ENCODE measurements around the gene TUBE1.
"Not testable (repeated sequence)": the region's sequence is repeated elsewhere in the genome, so short reads cannot be mapped to it uniquely, and the experiment has no call there.

TUBE1 gene

GRCh38 chr6:112054001-112054400 lies 33.3 kb downstream of the TUBE1 start, which contains the start of gene CCN6:
TSS of gene CCN6 (plus strand) at chr6:112054104. CDS start at chr6:112054358, 254 bp downstream.
- Histone ChIP-seq H3K27ac (no peak within 1 kb of the TSS), H3K4me1 (peaks cover 0 to 8% (median 0%) of the 10 kb centered on the region in 10 experiments; a peak in 3 of 20 replicates), H3K27me3 (no peaks in the 10 kb centered on the region), H3K4me3 (no peak within 1 kb of the TSS), H3K4me2 (no peak within 1 kb of the TSS), H3K36me3 (no peaks in the 10 kb centered on the region), H3K9ac (no peak within 1 kb of the TSS), H4K20me1 (no peaks in the 10 kb centered on the region), H3K9me3 (replicated peaks in 1 of 11) (peaks cover 0 to 8% (median 0%) of the 10 kb centered on the region in 11 experiments; a peak in 3 of 22 replicates)
- TF ChIP-seq Cebpa-rat (IDR thresholded peaks at IDR 0.05): no peak

- H3K9me3 ChIP-seq (replicated peaks in 1 of 11); H3K9ac ChIP-seq; H3K36me3 ChIP-seq; H3K27me3 ChIP-seq; H3K4me2 ChIP-seq; H3K27ac ChIP-seq; H3K4me3 ChIP-seq; H4K20me1 ChIP-seq; H3K4me1 ChIP-seq: not testable (repeated sequence)
Measured at GRCh38 chr6:112051251-112051740, 36.0 kb downstream of the TUBE1 start.

- peaks cover 0 to 8% (median 6%) of the 10 kb centered on the region in 11 experiments; a peak in 3 of 22 replicates for H3K9me3 ChIP-seq (replicated peaks in 1 of 11)
- no peak for TF ChIP-seq Cebpa-rat (IDR thresholded peaks at IDR 0.05)
Measured at GRCh38 chr6:112050429-112050828, 36.9 kb downstream of the TUBE1 start.

GRCh38 chr6:112049996-112050395 lies 37.3 kb downstream of the TUBE1 start:
- Histone ChIP-seq H3K9me3 (replicated peaks in 1 of 11) (peaks cover 0 to 8% (median 6%) of the 10 kb centered on the region in 11 experiments; a peak in 3 of 22 replicates), H4K20me1 (no peaks in the 10 kb centered on the region), H3K27me3 (no peaks in the 10 kb centered on the region), H3K4me1 (no peaks in the 10 kb centered on the region; a peak in 1 of 20 replicates), H3K9ac (no peak overlapping the region), H3K36me3 (no peaks in the 10 kb centered on the region), H3K27ac (no peak overlapping the region), H3K4me3 (no peak overlapping the region), H3K4me2 (no peak overlapping the region)
- TF ChIP-seq Cebpa-rat (IDR thresholded peaks at IDR 0.05): no peak

More at GRCh38 chr6:112050429-112050828, 36.9 kb downstream of the TUBE1 start:
- no peak overlapping the region for H3K27ac ChIP-seq
- no peaks in the 10 kb centered on the region for H3K36me3 ChIP-seq
- no peaks in the 10 kb centered on the region for H3K27me3 ChIP-seq
- H3K4me1 ChIP-seq: no peaks in the 10 kb centered on the region; a peak in 1 of 20 replicates
- no peak overlapping the region for H3K4me3 ChIP-seq
- no peak overlapping the region for H3K4me2 ChIP-seq
- H4K20me1 ChIP-seq: no peaks in the 10 kb centered on the region
- H3K9ac ChIP-seq: no peak overlapping the region

- H4K20me1 ChIP-seq: no peaks in the 10 kb centered on the region
- H3K9ac ChIP-seq: no peak overlapping the region
- H3K4me2 ChIP-seq: no peak overlapping the region
- no peaks in the 10 kb centered on the region for H3K27me3 ChIP-seq
- H3K36me3 ChIP-seq: no peaks in the 10 kb centered on the region
- H3K27ac ChIP-seq: no peak overlapping the region
- H3K4me3 ChIP-seq: no peak overlapping the region
- peaks cover 0 to 8% (median 6%) of the 10 kb centered on the region in 11 experiments; a peak in 3 of 22 replicates for H3K9me3 ChIP-seq (replicated peaks in 1 of 11)
- no peaks in the 10 kb centered on the region; a peak in 1 of 20 replicates for H3K4me1 ChIP-seq
- no peak for TF ChIP-seq Cebpa-rat (IDR thresholded peaks at IDR 0.05)
Measured at GRCh38 chr6:112049026-112049799, 38.1 kb downstream of the TUBE1 start.

- H4K20me1 ChIP-seq; H3K9ac ChIP-seq; H3K4me3 ChIP-seq; H3K4me2 ChIP-seq; H3K27ac ChIP-seq; H3K36me3 ChIP-seq; H3K27me3 ChIP-seq; H3K9me3 ChIP-seq (replicated peaks in 1 of 11); H3K4me1 ChIP-seq: not testable (repeated sequence)
Measured at GRCh38 chr6:112047523-112047922, 39.8 kb downstream of the TUBE1 start.

GRCh38 chr6:112044856-112045255 lies 42.4 kb downstream of the TUBE1 start:
- no peaks in the 10 kb centered on the region for H4K20me1 ChIP-seq
- TF ChIP-seq Cebpa-rat (IDR thresholded peaks at IDR 0.05): no peak
- no peak overlapping the region for H3K4me2 ChIP-seq
- H3K4me3 ChIP-seq: no peak overlapping the region
- H3K9me3 ChIP-seq (replicated peaks in 1 of 11): 0 out of 22 replicates have a peak, but pooled peaks cover 0 to 6% (median 0%) of the 10 kb centered on the region in 11 experiments
- H3K36me3 ChIP-seq: no peaks in the 10 kb centered on the region
- H3K9ac ChIP-seq: no peak overlapping the region
- H3K27ac ChIP-seq: no peak overlapping the region
- H3K27me3 ChIP-seq: no peaks in the 10 kb centered on the region
- H3K4me1 ChIP-seq: peaks cover 0 to 21% (median 5%) of the 10 kb centered on the region in 10 experiments; a peak in 11 of 20 replicates

- H3K9me3 ChIP-seq (replicated peaks in 1 of 11): 0 out of 22 replicates have a peak, but pooled peaks cover 0 to 6% (median 0%) of the 10 kb centered on the region in 11 experiments
- H3K4me2 ChIP-seq: no peak overlapping the region
- no peak for TF ChIP-seq Cebpa-rat (IDR thresholded peaks at IDR 0.05)
- no peaks in the 10 kb centered on the region for H4K20me1 ChIP-seq
- H3K4me1 ChIP-seq: peaks cover 0 to 21% (median 5%) of the 10 kb centered on the region in 10 experiments; a peak in 11 of 20 replicates
- no peaks in the 10 kb centered on the region for H3K27me3 ChIP-seq
- no peak overlapping the region for H3K4me3 ChIP-seq
- H3K36me3 ChIP-seq: no peaks in the 10 kb centered on the region
- H3K9ac ChIP-seq: no peak overlapping the region
- H3K27ac ChIP-seq: no peak overlapping the region
Measured at GRCh38 chr6:112044196-112044595, 43.1 kb downstream of the TUBE1 start.

- Histone ChIP-seq H4K20me1 (no peaks in the 10 kb centered on the region), H3K4me3 (peak overlapping the region; percentile 59 to 75 (median 70)), H3K27me3 (no peaks in the 10 kb centered on the region), H3K36me3 (no peaks in the 10 kb centered on the region), H3K9ac (peak overlapping the region; percentile 68 to 84 (median 78)), H3K4me1 (peaks cover 0 to 21% (median 5%) of the 10 kb centered on the region in 10 experiments; a peak in 11 of 20 replicates), H3K4me2 (peak overlapping the region; percentile 51 to 73 (median 69)), H3K27ac (peak overlapping the region; percentile 35 to 89 (median 73); a peak in 21 of 22 replicates), H3K9me3 (replicated peaks in 1 of 11) (0 out of 22 replicates have a peak, but pooled peaks cover 0 to 6% (median 0%) of the 10 kb centered on the region in 11 experiments)
- no peak for TF ChIP-seq Cebpa-rat (IDR thresholded peaks at IDR 0.05)
Measured at GRCh38 chr6:112043032-112044007, 44.0 kb downstream of the TUBE1 start.

All from BLaER1 treated with 17β-estradiol and CSF1 and Interleukin-3, amounts not matched to agents 10 nM and 100 nM (cell line).